Measurements from ENCODE around the gene ERCC5. TPM values are rescaled to one million over a fixed set of nuclear protein-coding genes. Genes with fewer than 3 reads are reported as not detected.

ERCC5 gene
- total and polyA plus RNA-seq, 9 of the 15 experiments (the other 6 are each of a cell fraction or from before 2014, with no cell fraction given): 7.4 to 43.1 (median 33.9) TPM

- no peak for TF ChIP-seq NKRF (IDR thresholded peaks at IDR 0.05; ENCODE audit: borderline replicate concordance)
- TF ChIP-seq ZNF79 (CRISPR knock-in tag; IDR thresholded peaks at IDR 0.05; ENCODE audit: low read depth): no peak
- peak; percentile 38 to 62; a peak in 3 of 4 replicates for TF ChIP-seq NRF1 (conservative IDR thresholded peaks at IDR 0.05 in 1 of 2, IDR thresholded peaks at IDR 0.05 in 1 of 2)
- TF ChIP-seq JUND (IDR thresholded peaks at IDR 0.05; ENCODE audit: borderline replicate concordance, low read depth, low read length): peak; percentile 11; the same call in 1 of the 2 replicates
- no peak for TF ChIP-seq JUND (tag; IDR thresholded peaks at IDR 0.05; ENCODE audit: borderline replicate concordance, low read depth, low read length)
- TF ChIP-seq CXXC5 (CRISPR knock-in tag; IDR thresholded peaks at IDR 0.05): peak; percentile 96
- TF ChIP-seq CREB3L1 (IDR thresholded peaks at IDR 0.05; ENCODE audit: borderline replicate concordance, low read depth): peak; percentile 87; the same call in 1 of the 2 replicates
- no peak for TF ChIP-seq PREB (CRISPR knock-in tag; IDR thresholded peaks at IDR 0.05)
- TF ChIP-seq POLR2B (IDR thresholded peaks at IDR 0.05; ENCODE audit: low read depth, partially characterized antibody): no peak
- no peak for TF ChIP-seq ZNF785 (CRISPR knock-in tag; IDR thresholded peaks at IDR 0.05)
- TF ChIP-seq SAFB2 (IDR thresholded peaks at IDR 0.05; ENCODE audit: borderline replicate concordance, low read depth, low read length, severe bottlenecking): no peak
- no peak for TF ChIP-seq ZNF239 (CRISPR knock-in tag; IDR thresholded peaks at IDR 0.05)
- TF ChIP-seq ELK1 (CRISPR knock-in tag; IDR thresholded peaks at IDR 0.05): no peak
- TF ChIP-seq ZBTB26 (CRISPR knock-in tag; IDR thresholded peaks at IDR 0.05): no peak
- no peak for TF ChIP-seq NFIC (IDR thresholded peaks at IDR 0.05)
- no peak for TF ChIP-seq ZNF232 (CRISPR knock-in tag; IDR thresholded peaks at IDR 0.05)
- no peak for TF ChIP-seq KLF13 (tag; IDR thresholded peaks at IDR 0.05; ENCODE audit: borderline replicate concordance, low read depth)
- TF ChIP-seq ARID2 (IDR thresholded peaks at IDR 0.05): no peak
- peak; percentile 54 for TF ChIP-seq USF1 (CRISPR knock-in tag; IDR thresholded peaks at IDR 0.05)
Observed at GRCh38 chr13:102798581-102799425, 47.0 kb upstream of the ERCC5 start, which contains the start of the genes BIVM and POGLUT2 (continued).

Data from K562 (cell line).